OCI-LY1 (cell line): Measurements from ENCODE around the gene ERGIC2.

Experiments
- CTCF ChIP-seq: fragments of 200-600 bp; sonication (generic), shearing (Covaris generic); IDR thresholded peaks from 2 replicates; pipeline ENCODE4 v1.5.1; 2017; ENCODE audit warnings: mild to moderate bottlenecking, antibody characterized with exemption, low read length, moderate library complexity, mixed read lengths
- EZH2 ChIP-seq: fragments of 200-600 bp; sonication (generic), shearing (Covaris generic); IDR thresholded peaks from 2 replicates; pipeline ENCODE4 v1.8.0; 2017; ENCODE audit warnings: borderline replicate concordance, mixed run types, mild to moderate bottlenecking, antibody characterized with exemption, low read length, moderate library complexity, mixed read lengths

GRCh38 chr12:29402437-29402836, 21.5 kb upstream of the ERGIC2 start:
- TF ChIP-seq CTCF (no peak), EZH2 (no peak)
